Measurements from ENCODE around the gene GGT6. TPM values are rescaled to one million over a fixed set of nuclear protein-coding genes. Genes with fewer than 3 reads are reported as not detected.

GGT6 gene
- polyA plus RNA-seq, 1 donor (not counting 4 experiments of a cell fraction or from before 2014, with no cell fraction given), result 0.93 TPM

GRCh38 chr17:4554997-4555799 is 5.2 kb downstream of the GGT6 start, which contains the start of gene MYBBP1A:
Gene MYBBP1A (minus strand): TSS chr17:4555384. CDS start chr17:4555324, 60 bp downstream.
- Histone ChIP-seq H3K79me2 (ENCODE audit: control insufficient read depth, insufficient read depth, low read length) (peaks cover 30% of the 10 kb centered on the region), H3K27me3 (ENCODE audit: control insufficient read depth, extremely low read depth, insufficient read depth, low read length) (no peaks in the 10 kb centered on the region), H3K9ac (ENCODE audit: control insufficient read depth, extremely low read depth, insufficient read depth, low read length) (peak within 1 kb of the TSS; percentile 90), H3K9me1 (ENCODE audit: control insufficient read depth, extremely low read depth, insufficient read depth, low read length) (no peaks in the 10 kb centered on the region), H3K27ac (ENCODE audit: control insufficient read depth, insufficient read depth, low read length) (peak within 1 kb of the TSS; percentile 65), H3K9me3 (ENCODE audit: control insufficient read depth, low read depth, low read length) (no peaks in the 10 kb centered on the region), H4K20me1 (ENCODE audit: control insufficient read depth, extremely low read depth, insufficient read depth, low read length) (no peaks in the 10 kb centered on the region), H3K4me1 (ENCODE audit: control insufficient read depth, extremely low read depth, insufficient read depth, low read length) (peaks cover 12% of the 10 kb centered on the region), H3K4me2 (ENCODE audit: control insufficient read depth, extremely low read depth, insufficient read depth, low read depth, low read length) (peak within 1 kb of the TSS; percentile 73), H3K4me3 (ENCODE audit: control insufficient read depth in 2 of 3, extremely low read depth in 1 of 3, insufficient read depth in 2 of 3, low read depth in 1 of 3, low read length in 3 of 3) (peak within 1 kb of the TSS; percentile 90 to 96 (median 94)), H2AFZ (ENCODE audit: control insufficient read depth, low read length) (peak within 1 kb of the TSS; percentile 85), H3K36me3 (ENCODE audit: control insufficient read depth in 2 of 2, extremely low read depth in 1 of 2, insufficient read depth in 2 of 2, low read length in 2 of 2) (peaks cover 22 to 35% of the 10 kb centered on the region in 2 experiments)
- DNase-seq (ENCODE audit: low read depth, low spot score), result peak; percentile 60
- dilution Hi-C loops (cut with MboI; ENCODE audit: extremely low pct_ligation_motif_present, low sequenced_read_pairs), result no loop called here
- no peak for TF ChIP-seq CTCF (optimal IDR thresholded peaks at IDR 0.05 in 1 of 3, IDR thresholded peaks at IDR 0.05 in 1 of 3, conservative IDR thresholded peaks at IDR 0.05 in 1 of 3; ENCODE audit: extremely low read depth in 1 of 3, insufficient read depth in 2 of 3, low read length in 3 of 3)
- no peak for TF ChIP-seq EZH2 (IDR thresholded peaks at IDR 0.05; ENCODE audit: low read length)
- FAIRE-seq, result peak; percentile 88

GRCh38 chr17:4554441-4554996 is 5.9 kb downstream of the GGT6 start:
- H4K20me1 ChIP-seq (ENCODE audit: control insufficient read depth, extremely low read depth, insufficient read depth, low read length), result no peaks in the 10 kb centered on the region
- H3K9me3 ChIP-seq (ENCODE audit: control insufficient read depth, low read depth, low read length), result no peaks in the 10 kb centered on the region
- H3K4me2 ChIP-seq (ENCODE audit: control insufficient read depth, extremely low read depth, insufficient read depth, low read depth, low read length), result peak overlapping the region; percentile 66
- peak overlapping the region; percentile 90 for H3K9ac ChIP-seq (ENCODE audit: control insufficient read depth, extremely low read depth, insufficient read depth, low read length)
- H3K4me1 ChIP-seq (ENCODE audit: control insufficient read depth, extremely low read depth, insufficient read depth, low read length), result peaks cover 12% of the 10 kb centered on the region
- peak overlapping the region; percentile 65 for H3K27ac ChIP-seq (ENCODE audit: control insufficient read depth, insufficient read depth, low read length)
- no peaks in the 10 kb centered on the region for H3K9me1 ChIP-seq (ENCODE audit: control insufficient read depth, extremely low read depth, insufficient read depth, low read length)
- TF ChIP-seq EZH2 (IDR thresholded peaks at IDR 0.05; ENCODE audit: low read length), result no peak
- no peak for TF ChIP-seq CTCF (optimal IDR thresholded peaks at IDR 0.05 in 1 of 3, IDR thresholded peaks at IDR 0.05 in 1 of 3, conservative IDR thresholded peaks at IDR 0.05 in 1 of 3; ENCODE audit: extremely low read depth in 1 of 3, insufficient read depth in 2 of 3, low read length in 3 of 3)
- no peak overlapping the region for H2AFZ ChIP-seq (ENCODE audit: control insufficient read depth, low read length)
- dilution Hi-C loops (cut with MboI; ENCODE audit: extremely low pct_ligation_motif_present, low sequenced_read_pairs), result no loop called here
- DNase-seq (ENCODE audit: low read depth, low spot score) (no peak), FAIRE-seq (no peak)
- H3K27me3 ChIP-seq (ENCODE audit: control insufficient read depth, extremely low read depth, insufficient read depth, low read length), result no peaks in the 10 kb centered on the region
- peaks cover 32% of the 10 kb centered on the region for H3K79me2 ChIP-seq (ENCODE audit: control insufficient read depth, insufficient read depth, low read length)
- peaks cover 28 to 40% of the 10 kb centered on the region in 2 experiments for H3K36me3 ChIP-seq (ENCODE audit: control insufficient read depth in 2 of 2, extremely low read depth in 1 of 2, insufficient read depth in 2 of 2, low read length in 2 of 2)
- H3K4me3 ChIP-seq (ENCODE audit: control insufficient read depth in 2 of 3, extremely low read depth in 1 of 3, insufficient read depth in 2 of 3, low read depth in 1 of 3, low read length in 3 of 3), result peak overlapping the region; percentile 90 to 96 (median 94)

All from keratinocyte (primary cell).